ENCODE data around the gene ST6GALNAC2. TPM values are rescaled to one million over a fixed set of nuclear protein-coding genes. Genes with fewer than 3 reads are reported as not detected.
"Not testable (repeated sequence)": the region's sequence is repeated elsewhere in the genome, so short reads cannot be mapped to it uniquely, and the experiment has no call there.

Gene ST6GALNAC2
- total and polyA plus RNA-seq, 8 donors, result 1.2 to 17.8 (median 4.7) TPM

DNA sequence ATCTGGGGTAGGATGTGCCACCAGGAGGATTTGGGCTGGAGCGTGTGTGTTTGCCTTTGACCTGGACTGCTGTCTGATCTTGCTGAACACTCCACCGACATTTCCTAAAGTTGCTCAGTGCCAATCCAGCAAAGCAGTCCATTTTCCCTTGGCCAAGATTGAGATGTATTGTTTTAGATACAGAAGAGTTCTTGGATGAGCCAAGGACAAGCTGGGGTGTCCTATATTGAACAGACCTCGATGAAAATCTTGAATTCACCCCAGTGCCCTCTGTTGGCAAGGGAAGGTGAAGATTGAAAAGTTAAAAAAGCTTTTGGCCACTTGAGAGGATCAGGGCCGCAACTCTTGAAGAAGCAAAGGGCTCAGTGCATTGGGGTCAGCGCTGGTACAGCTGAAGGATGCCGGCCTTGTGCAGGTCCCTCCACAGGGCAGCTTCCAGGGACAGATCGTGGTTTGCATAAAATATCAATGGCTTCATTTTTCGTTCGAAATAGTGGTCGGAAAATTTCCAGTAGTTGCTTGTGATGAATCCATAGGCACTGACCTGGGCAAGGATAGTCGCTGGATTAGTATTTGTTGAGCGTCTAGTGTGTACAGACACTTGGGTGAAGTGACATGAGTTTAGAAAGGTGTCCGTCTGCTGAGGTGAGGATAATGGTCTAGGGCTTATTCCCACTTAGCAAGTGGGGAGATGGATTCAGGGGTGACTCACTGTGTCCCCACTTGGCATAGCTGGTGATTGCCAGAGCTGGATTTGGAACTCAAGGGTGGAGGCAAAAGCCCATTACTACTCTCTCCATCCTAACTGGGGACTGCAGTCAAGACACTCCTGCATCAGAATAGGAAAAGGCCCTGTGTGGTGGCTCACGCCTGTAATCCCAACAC, 19.7 kb downstream of the ST6GALNAC2 start:
- WGBS, 5 donors, result 88 to 93% (median 90%) methylated on average over 14 of the region's 14 CpGs
- no peak for DNase-seq

DNA sequence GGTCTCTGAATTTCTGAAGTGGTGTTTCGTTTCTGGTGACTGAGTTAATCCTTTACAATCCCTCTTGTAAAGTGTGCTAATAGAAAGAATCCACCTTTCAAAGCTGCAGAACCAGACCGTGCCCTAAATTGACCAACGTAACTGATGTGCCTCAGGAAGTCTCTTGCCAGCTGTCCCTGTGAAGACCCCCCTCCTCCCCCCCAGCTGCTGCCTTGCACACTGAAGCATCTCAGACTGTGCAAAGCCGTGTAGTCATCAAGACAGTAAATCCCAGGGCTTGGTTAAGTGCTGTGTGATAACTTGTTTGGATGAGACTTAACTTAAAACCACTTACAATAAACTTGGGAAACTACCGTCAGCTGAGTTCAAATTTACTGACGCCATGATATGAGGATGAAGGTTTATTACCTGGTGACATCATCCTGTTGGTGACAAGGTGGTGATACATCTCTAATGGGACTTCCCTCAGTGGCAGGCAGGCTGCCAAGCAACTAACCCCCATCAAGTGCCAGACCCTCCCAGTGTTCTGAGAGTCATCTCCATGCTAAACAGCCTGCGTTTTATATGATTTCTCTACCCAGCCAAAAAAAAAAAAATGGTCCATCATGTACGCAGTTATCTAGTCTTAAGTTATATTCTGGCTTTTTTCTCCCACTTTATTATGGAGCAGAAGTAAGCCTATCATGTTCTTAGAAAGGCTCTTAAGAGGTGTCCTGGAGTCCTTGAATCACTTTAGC, 20.5 kb downstream of the ST6GALNAC2 start:
- Histone ChIP-seq H3K4me1 (peaks cover 48 to 81% (median 59%) of the 10 kb centered on the region in 4 donors), H3K27ac (peak overlapping the region in 2 of 5 donors; percentile 14 to 49), H3K36me3 (peaks cover 11 to 51% (median 46%) of the 10 kb centered on the region in 4 donors)
- H3K27me3 ChIP-seq; H3K4me3 ChIP-seq; H3K9me3 ChIP-seq; intact Hi-C loops (cut with DNase I; ENCODE audit: low total_unique reads); DNase-seq: not testable (repeated sequence)
- WGBS, 5 donors, result 64 to 77% (median 68%) methylated on average over 8 of the region's 8 CpGs

More for the DNA sequence above, 19.7 kb downstream of the ST6GALNAC2 start:
- Histone ChIP-seq H3K36me3 (peaks cover 11 to 51% (median 46%) of the 10 kb centered on the region in 4 donors), H3K4me1 (peaks cover 43 to 81% (median 55%) of the 10 kb centered on the region in 4 donors), H3K27ac (peak overlapping the region in 1 of 5 donors; percentile 18), H3K4me3 (no peak overlapping the region), H3K27me3 (no peaks in the 10 kb centered on the region), H3K9me3 (no peaks in the 10 kb centered on the region)
- TF ChIP-seq EP300 (IDR thresholded peaks at IDR 0.05) (no peak), POLR2AphosphoS5 (IDR thresholded peaks at IDR 0.05) (no peak), POLR2A (IDR thresholded peaks at IDR 0.05) (no peak)
- TF ChIP-seq, protein P1, sequence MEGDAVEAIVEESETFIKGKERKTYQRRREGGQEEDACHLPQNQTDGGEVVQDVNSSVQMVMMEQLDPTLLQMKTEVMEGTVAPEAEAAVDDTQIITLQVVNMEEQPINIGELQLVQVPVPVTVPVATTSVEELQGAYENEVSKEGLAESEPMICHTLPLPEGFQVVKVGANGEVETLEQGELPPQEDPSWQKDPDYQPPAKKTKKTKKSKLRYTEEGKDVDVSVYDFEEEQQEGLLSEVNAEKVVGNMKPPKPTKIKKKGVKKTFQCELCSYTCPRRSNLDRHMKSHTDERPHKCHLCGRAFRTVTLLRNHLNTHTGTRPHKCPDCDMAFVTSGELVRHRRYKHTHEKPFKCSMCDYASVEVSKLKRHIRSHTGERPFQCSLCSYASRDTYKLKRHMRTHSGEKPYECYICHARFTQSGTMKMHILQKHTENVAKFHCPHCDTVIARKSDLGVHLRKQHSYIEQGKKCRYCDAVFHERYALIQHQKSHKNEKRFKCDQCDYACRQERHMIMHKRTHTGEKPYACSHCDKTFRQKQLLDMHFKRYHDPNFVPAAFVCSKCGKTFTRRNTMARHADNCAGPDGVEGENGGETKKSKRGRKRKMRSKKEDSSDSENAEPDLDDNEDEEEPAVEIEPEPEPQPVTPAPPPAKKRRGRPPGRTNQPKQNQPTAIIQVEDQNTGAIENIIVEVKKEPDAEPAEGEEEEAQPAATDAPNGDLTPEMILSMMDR (IDR thresholded peaks at IDR 0.05), result no peak
- intact Hi-C loops (cut with DNase I; ENCODE audit: low total_unique reads), result no loop called here

DNA sequence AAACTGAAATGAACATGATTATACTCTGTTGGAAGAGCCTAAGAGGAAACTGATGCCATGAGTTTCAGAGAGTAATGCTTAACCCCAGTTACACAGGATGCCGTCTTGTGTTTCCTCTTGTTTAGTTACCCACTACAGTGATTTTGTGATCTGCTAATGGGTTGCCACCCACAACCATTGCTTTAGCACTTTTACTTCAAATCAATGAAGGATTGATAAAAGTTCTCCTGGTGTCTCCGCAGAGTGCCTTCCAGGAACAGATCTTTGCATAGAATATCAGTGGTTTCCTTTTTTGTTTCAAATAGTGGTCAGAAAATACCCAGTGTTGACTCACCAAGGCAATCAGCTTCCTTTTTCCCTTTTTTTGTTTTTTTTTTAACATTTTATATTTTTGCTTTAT, 22.3 kb downstream of the ST6GALNAC2 start:
- Histone ChIP-seq H3K27ac (peak overlapping the region in 1 of 5 donors; percentile 20), H3K36me3 (peaks cover 11 to 51% (median 46%) of the 10 kb centered on the region in 4 donors), H3K4me1 (peaks cover 52 to 81% (median 64%) of the 10 kb centered on the region in 4 donors)
- 48 to 76% (median 64%) methylated on average over 2 of the region's 2 CpGs for WGBS, 5 donors
- H3K27me3 ChIP-seq; H3K9me3 ChIP-seq; DNase-seq; H3K4me3 ChIP-seq; intact Hi-C loops (cut with DNase I; ENCODE audit: low total_unique reads): not testable (repeated sequence)

DNA sequence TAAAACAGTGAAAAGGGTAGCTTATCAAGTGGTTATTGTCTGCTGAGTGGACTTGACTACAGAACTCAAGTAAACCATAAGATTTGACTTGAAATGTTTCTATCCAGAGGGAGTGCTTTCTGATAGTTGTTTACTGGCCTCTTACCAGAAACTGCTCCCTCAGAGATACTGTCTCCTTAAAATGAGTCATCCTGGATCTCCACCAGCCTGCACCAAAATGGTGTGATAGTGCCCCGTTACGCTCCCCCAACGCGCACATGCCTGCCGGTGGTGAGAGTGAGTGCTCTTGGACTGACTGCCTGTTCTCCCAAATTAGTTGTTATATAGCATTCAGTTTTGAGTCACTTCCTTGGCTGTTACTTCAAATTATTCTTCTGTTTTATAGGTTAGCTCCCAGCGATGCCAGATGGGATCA, 22.9 kb downstream of the ST6GALNAC2 start:
- H3K27ac ChIP-seq, result peak overlapping the region in 3 of 5 donors; percentile 20 to 68 (median 51)
- H3K4me1 ChIP-seq, result peaks cover 46 to 77% (median 60%) of the 10 kb centered on the region in 4 donors
- H3K4me3 ChIP-seq, result no peak overlapping the region
- H3K27me3 ChIP-seq, result no peaks in the 10 kb centered on the region
- TF ChIP-seq POLR2AphosphoS5 (IDR thresholded peaks at IDR 0.05) (peak in 1 of 3 donors; percentile 13), EP300 (IDR thresholded peaks at IDR 0.05) (no peak)
- intact Hi-C loops (cut with DNase I; ENCODE audit: low total_unique reads), result no loop called here
- no peak for DNase-seq
- H3K9me3 ChIP-seq, result no peaks in the 10 kb centered on the region
- 48 to 66% (median 61%) methylated on average over 6 of the region's 6 CpGs for WGBS, 5 donors
- H3K36me3 ChIP-seq, result peaks cover 11 to 51% (median 46%) of the 10 kb centered on the region in 4 donors

DNA sequence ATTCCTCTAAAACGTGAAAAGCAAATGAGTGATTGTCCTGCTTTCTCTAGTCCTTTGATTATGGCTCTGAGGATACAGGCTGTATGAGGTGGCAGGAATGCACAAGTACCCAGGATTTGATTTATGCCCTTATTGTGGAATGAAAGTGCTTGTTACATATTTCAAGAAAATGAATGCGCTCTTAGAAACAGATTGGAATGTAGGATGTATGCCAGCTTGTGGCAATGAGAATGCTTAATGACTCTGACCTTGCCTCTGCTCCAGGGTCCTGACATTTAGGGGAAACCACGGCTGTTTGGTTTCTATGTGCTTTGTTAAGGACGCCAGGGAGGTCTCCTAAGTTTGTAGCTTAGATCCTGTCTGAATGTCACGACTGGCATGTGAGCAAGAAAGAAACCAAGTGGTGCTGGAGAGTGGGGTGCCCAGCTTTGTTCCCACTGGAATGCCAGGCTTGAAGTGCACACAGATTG, 23.8 kb downstream of the ST6GALNAC2 start:
- H3K4me3 ChIP-seq, result no peak overlapping the region
- H3K27ac ChIP-seq, result peak overlapping the region in 4 of 5 donors; percentile 32 to 91 (median 64)
- H3K9me3 ChIP-seq, result no peaks in the 10 kb centered on the region
- TF ChIP-seq POLR2A (IDR thresholded peaks at IDR 0.05), result no peak
- TF ChIP-seq POLR2AphosphoS5 (IDR thresholded peaks at IDR 0.05), result peak in 1 of 3 donors; percentile 17
- H3K27me3 ChIP-seq, result no peaks in the 10 kb centered on the region
- intact Hi-C loops (cut with DNase I; ENCODE audit: low total_unique reads), result no loop called here
- peaks cover 11 to 51% (median 44%) of the 10 kb centered on the region in 4 donors for H3K36me3 ChIP-seq
- 46 to 57% (median 47%) methylated on average over 5 of the region's 5 CpGs for WGBS, 5 donors
- DNase-seq, result no peak
- H3K4me1 ChIP-seq, result peaks cover 39 to 70% (median 51%) of the 10 kb centered on the region in 4 donors

DNA sequence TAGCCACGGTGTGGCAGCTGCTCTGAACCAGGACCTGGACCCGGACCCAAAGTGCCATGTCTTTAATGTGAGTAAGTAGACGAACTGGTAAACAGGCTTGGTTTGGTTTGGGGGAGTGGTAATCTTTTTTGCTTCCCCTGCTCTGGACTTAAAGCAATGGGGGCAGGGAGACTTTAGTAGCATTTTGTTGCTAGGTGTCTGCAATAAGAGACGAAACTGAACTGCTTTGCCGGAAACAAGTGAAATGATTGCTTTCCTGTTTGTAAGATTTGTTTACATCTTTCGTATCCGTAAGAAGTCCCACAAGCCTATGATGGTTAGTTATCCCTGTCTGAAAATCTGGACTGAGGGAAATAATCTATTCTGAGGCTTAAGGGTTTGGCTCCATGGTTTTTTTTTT, 24.3 kb downstream of the ST6GALNAC2 start:
- peaks cover 39 to 70% (median 49%) of the 10 kb centered on the region in 4 donors for H3K4me1 ChIP-seq
- WGBS, 5 donors, result 37 to 45% (median 41%) methylated on average over 7 of the region's 7 CpGs
- TF ChIP-seq, protein P1 (IDR thresholded peaks at IDR 0.05), result no peak
- no peak for TF ChIP-seq POLR2A (IDR thresholded peaks at IDR 0.05)
- no peak for TF ChIP-seq POLR2AphosphoS5 (IDR thresholded peaks at IDR 0.05)
- no peak for TF ChIP-seq EP300 (IDR thresholded peaks at IDR 0.05)

More for the DNA sequence above, 24.3 kb downstream of the ST6GALNAC2 start:
- peak overlapping the region in 2 of 4 donors; percentile 17 to 86 for H3K4me3 ChIP-seq
- no peaks in the 10 kb centered on the region for H3K27me3 ChIP-seq
- intact Hi-C loops (cut with DNase I; ENCODE audit: low total_unique reads), result no loop called here
- H3K9me3 ChIP-seq, result no peaks in the 10 kb centered on the region
- DNase-seq, result no peak
- peak overlapping the region in 4 of 5 donors; percentile 32 to 91 (median 64) for H3K27ac ChIP-seq
- H3K36me3 ChIP-seq, result peaks cover 11 to 50% (median 40%) of the 10 kb centered on the region in 4 donors

Measured in stomach (tissue), 9 donors.